Measurements from ENCODE around the gene FAM187B. TPM values are rescaled to one million over a fixed set of nuclear protein-coding genes. Genes with fewer than 3 reads are reported as not detected.

Gene FAM187B
- total RNA-seq, 1 donor from 2014 or later: not detected

DNA sequence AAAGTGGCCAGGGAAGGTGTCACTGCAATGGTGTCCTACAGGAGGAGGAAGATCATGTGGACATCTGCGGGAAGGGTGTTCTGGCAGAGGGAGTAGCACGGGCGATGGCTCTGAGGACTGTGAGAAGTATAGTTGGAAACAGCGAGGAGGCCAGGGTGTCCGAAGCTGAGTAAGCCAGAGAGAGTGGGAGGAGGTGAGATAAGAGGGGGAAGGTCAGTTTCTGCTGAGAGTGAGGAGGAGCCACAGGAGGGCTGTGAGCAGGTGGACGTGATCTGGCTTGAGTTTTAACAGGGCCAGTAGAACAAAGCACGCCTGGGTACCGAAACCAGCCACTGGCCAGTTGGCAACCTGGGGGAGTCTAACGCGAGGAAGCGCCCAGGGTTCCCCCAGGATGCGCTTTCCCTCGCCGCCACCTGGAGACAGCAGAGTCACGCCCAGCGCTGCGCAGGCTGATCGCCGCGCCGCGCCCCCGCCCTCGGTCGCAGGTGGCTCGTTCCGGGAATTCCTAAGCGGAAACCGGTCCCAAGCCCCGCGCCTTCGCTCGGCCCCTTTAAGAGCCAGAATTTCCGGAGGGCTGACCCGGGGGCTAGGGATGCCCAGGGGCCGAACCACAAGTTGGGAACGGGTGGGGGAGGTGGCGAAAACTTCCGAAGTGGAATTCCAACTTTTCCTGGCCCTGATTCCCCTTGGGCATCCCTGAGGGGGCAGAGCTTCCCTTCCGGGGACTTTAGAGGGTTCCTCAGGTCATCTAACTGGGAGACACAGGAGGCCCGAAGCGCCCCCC, 19.2 kb upstream of the FAM187B start:
- no peaks in the 10 kb centered on the region for H3K9me3 ChIP-seq (ENCODE audit: low read depth)
- peaks cover 12% of the 10 kb centered on the region for H3K4me1 Mint-ChIP-seq
- H3K36me3 Mint-ChIP-seq: peaks cover 9% of the 10 kb centered on the region
- peaks cover 27% of the 10 kb centered on the region for H4K20me1 ChIP-seq (ENCODE audit: low read depth)
- no peaks in the 10 kb centered on the region for H3K27me3 ChIP-seq
- peaks cover 8% of the 10 kb centered on the region for H3K4me1 ChIP-seq
- peak overlapping the region; percentile 95 for H3K4me3 ChIP-seq
- peaks cover 6% of the 10 kb centered on the region for H3K9me3 Mint-ChIP-seq
- H3K27me3 Mint-ChIP-seq (ENCODE audit: insufficient read depth, low read depth): peaks cover 28% of the 10 kb centered on the region
- peak overlapping the region; percentile 97 for H2AFZ ChIP-seq (replicated peaks)
- H3K4me2 ChIP-seq: peak overlapping the region; percentile 83
- H3K9ac ChIP-seq: peak overlapping the region; percentile 97
- H3K79me2 ChIP-seq (ENCODE audit: low read depth): peaks cover 35% of the 10 kb centered on the region
- H3K27ac ChIP-seq: peak overlapping the region; percentile 99
- H3K27ac Mint-ChIP-seq: peak overlapping the region; percentile 96
- H3F3A ChIP-seq (ENCODE audit: low read depth): peaks cover 18% of the 10 kb centered on the region
- TF ChIP-seq EZH2phosphoT487 (IDR thresholded peaks at IDR 0.05): no peak
- TF ChIP-seq EZH2 (IDR thresholded peaks at IDR 0.05): peak; percentile 38
- TF ChIP-seq, protein P1, sequence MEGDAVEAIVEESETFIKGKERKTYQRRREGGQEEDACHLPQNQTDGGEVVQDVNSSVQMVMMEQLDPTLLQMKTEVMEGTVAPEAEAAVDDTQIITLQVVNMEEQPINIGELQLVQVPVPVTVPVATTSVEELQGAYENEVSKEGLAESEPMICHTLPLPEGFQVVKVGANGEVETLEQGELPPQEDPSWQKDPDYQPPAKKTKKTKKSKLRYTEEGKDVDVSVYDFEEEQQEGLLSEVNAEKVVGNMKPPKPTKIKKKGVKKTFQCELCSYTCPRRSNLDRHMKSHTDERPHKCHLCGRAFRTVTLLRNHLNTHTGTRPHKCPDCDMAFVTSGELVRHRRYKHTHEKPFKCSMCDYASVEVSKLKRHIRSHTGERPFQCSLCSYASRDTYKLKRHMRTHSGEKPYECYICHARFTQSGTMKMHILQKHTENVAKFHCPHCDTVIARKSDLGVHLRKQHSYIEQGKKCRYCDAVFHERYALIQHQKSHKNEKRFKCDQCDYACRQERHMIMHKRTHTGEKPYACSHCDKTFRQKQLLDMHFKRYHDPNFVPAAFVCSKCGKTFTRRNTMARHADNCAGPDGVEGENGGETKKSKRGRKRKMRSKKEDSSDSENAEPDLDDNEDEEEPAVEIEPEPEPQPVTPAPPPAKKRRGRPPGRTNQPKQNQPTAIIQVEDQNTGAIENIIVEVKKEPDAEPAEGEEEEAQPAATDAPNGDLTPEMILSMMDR (IDR thresholded peaks at IDR 0.05): peak; percentile 50
- H3K36me3 ChIP-seq: no peaks in the 10 kb centered on the region
- peak overlapping the region; percentile 96 for H3K4me3 Mint-ChIP-seq
- DNase-seq (ENCODE audit: low spot score): peak; percentile 98

DNA sequence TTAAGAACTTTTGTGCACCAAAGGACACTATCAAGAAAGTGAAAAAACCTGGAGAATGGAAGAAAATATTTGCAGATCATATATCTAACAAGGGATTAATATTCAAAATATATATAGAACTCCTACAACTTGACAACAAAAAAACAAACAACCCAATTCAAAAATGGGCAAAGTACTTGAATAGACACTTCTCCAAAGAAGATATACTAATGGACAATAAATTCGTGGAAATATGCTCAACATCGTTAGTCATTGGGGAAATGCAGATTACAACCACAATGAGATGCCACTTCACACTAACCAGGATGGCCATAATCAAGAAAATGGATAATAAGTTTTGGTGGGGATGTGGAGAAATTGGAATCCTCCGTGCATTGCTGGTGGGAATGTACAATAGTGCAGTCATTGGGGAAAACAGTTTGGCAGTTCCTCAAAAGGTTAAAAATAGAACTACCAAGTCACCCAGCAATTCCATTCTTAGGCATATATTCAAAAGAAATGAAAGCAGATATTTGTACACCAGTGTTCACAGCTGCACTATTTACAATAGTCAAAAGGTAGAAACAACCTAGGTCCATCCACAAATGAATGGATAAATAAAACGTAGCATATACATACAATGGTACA, 18.0 kb upstream of the FAM187B start:
- no peak overlapping the region for H3K4me3 Mint-ChIP-seq
- no peak overlapping the region for H3K27ac Mint-ChIP-seq

DNA sequence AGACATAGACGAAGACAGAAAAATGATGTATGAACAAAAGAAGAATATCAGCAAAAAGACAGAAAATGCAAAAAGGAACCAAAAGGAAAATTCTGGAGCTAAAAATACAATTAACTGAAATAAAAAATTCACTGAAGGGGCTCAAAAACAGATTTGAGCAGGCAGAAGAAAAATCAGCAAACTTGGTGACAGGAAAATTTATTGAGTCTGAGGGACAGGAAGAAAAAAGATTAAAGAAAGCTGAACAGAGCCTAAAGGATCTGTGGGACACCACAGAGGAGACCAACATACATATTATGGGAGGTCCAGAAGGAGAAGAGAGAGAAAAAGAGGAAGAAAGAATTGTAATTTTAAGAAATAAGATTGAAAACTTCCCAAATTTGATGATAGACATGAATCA, 12.9 kb upstream of the FAM187B start:
- H3K27me3 Mint-ChIP-seq (ENCODE audit: insufficient read depth, low read depth): peaks cover 7% of the 10 kb centered on the region
- H3K4me3 Mint-ChIP-seq: no peak overlapping the region
- H3K9me3 Mint-ChIP-seq: peaks cover 22% of the 10 kb centered on the region
- H2AFZ ChIP-seq (replicated peaks): no peak overlapping the region
- H3K9me3 ChIP-seq (ENCODE audit: low read depth): peaks cover 11% of the 10 kb centered on the region
- H3K27ac Mint-ChIP-seq: no peak overlapping the region
- no peak overlapping the region for H3K4me3 ChIP-seq
- no peaks in the 10 kb centered on the region for H3K79me2 ChIP-seq (ENCODE audit: low read depth)
- H3K4me1 ChIP-seq: no peaks in the 10 kb centered on the region
- no peak overlapping the region for H3K4me2 ChIP-seq
- H3K9ac ChIP-seq: no peak overlapping the region
- no peak overlapping the region for H3K27ac ChIP-seq
- TF ChIP-seq, protein P1 (IDR thresholded peaks at IDR 0.05): no peak
- TF ChIP-seq EZH2 (IDR thresholded peaks at IDR 0.05) (no peak), EZH2phosphoT487 (IDR thresholded peaks at IDR 0.05) (no peak)
- H3K4me1 Mint-ChIP-seq: no peaks in the 10 kb centered on the region
- no peaks in the 10 kb centered on the region for H3K36me3 ChIP-seq
- H4K20me1 ChIP-seq (ENCODE audit: low read depth): no peaks in the 10 kb centered on the region
- no peaks in the 10 kb centered on the region for H3K36me3 Mint-ChIP-seq
- DNase-seq (ENCODE audit: low spot score): no peak
- H3K27me3 ChIP-seq: no peaks in the 10 kb centered on the region
- H3F3A ChIP-seq (ENCODE audit: low read depth): no peaks in the 10 kb centered on the region

More for the DNA sequence above, 18.0 kb upstream of the FAM187B start:
- H2AFZ ChIP-seq (replicated peaks): no peak overlapping the region
- H3K27ac ChIP-seq: no peak overlapping the region
- H3K79me2 ChIP-seq (ENCODE audit: low read depth): peaks cover 27% of the 10 kb centered on the region
- H3K9me3 ChIP-seq (ENCODE audit: low read depth): peaks cover 6% of the 10 kb centered on the region
- TF ChIP-seq EZH2phosphoT487 (IDR thresholded peaks at IDR 0.05): no peak
- no peak for TF ChIP-seq EZH2 (IDR thresholded peaks at IDR 0.05)
- TF ChIP-seq, protein P1 (IDR thresholded peaks at IDR 0.05): no peak
- no peak overlapping the region for H3K4me3 ChIP-seq
- peaks cover 18% of the 10 kb centered on the region for H3F3A ChIP-seq (ENCODE audit: low read depth)
- peaks cover 23% of the 10 kb centered on the region for H4K20me1 ChIP-seq (ENCODE audit: low read depth)
- no peak for DNase-seq (ENCODE audit: low spot score)
- H3K27me3 ChIP-seq: no peaks in the 10 kb centered on the region
- peaks cover 7% of the 10 kb centered on the region for H3K36me3 Mint-ChIP-seq
- H3K9me3 Mint-ChIP-seq: peaks cover 9% of the 10 kb centered on the region
- H3K27me3 Mint-ChIP-seq (ENCODE audit: insufficient read depth, low read depth): peaks cover 23% of the 10 kb centered on the region
- H3K36me3 ChIP-seq: no peaks in the 10 kb centered on the region
- no peak overlapping the region for H3K9ac ChIP-seq
- H3K4me1 Mint-ChIP-seq: peaks cover 12% of the 10 kb centered on the region
- peaks cover 8% of the 10 kb centered on the region for H3K4me1 ChIP-seq
- H3K4me2 ChIP-seq: no peak overlapping the region

All from neural progenitor cell (in vitro differentiated cells).